Endothelial cell of umbilical vein (primary cell): ENCODE data around the gene PTPRT. TPM values are rescaled to one million over a fixed set of nuclear protein-coding genes. Genes with fewer than 3 reads are reported as not detected.

Experiments
- BruUV-seq: library from RNA; stranded (reverse); fragments of 400-500 nt; replicated peaks from 2 replicates; lab custom pipeline; 2021; lab: Mats Ljungman, UMichigan
- CTCF ChIA-PET: fragments of 300-600, 350-600 bp; sonication (Branson Sonifier 250); formaldehyde crosslinking; loops from one replicate; lab custom pipeline; 2021; ENCODE audit warnings: antibody characterized with exemption, inconsistent platforms; lab: Charles Lee
- POLR2A ChIA-PET: fragments of 300-600, 350-600 bp; sonication (Branson Sonifier 250); formaldehyde crosslinking; loops from one replicate; lab custom pipeline; 2021; ENCODE audit warnings: antibody characterized with exemption, inconsistent platforms; lab: Charles Lee
- DNase-seq: peaks from one replicate; pipeline ENCODE4 v3.0.0-alpha.2; 2011; ENCODE audit warnings: low read depth, low spot score
- FAIRE-seq: peaks from 2 replicates; lab custom pipeline; 2011; peaks lifted over from hg19 to GRCh38; lab: Jason Lieb, UNC
- H2AFZ ChIP-seq: 2 replicates; pipeline ENCODE4 v1.6.0; 2012; ENCODE audit warnings: low read depth, low read length, control low read depth, inconsistent platforms
- H3K27ac ChIP-seq: 2 replicates; pipeline ENCODE4 v1.5.1; 2011; ENCODE audit warnings: low read depth, mild to moderate bottlenecking, control low read depth, low read length, moderate library complexity; ENCODE audit not compliant: insufficient read depth
- H3K27me3 ChIP-seq, 2 experiments: 2 replicates each; pipeline versions ENCODE4 v1.6.0 to v1.6.1; 2011; ENCODE audit warnings: low read length in 2 of 2, mixed read lengths in 1 of 2; ENCODE audit not compliant: control insufficient read depth in 2 of 2, insufficient read depth in 2 of 2
- H3K36me3 ChIP-seq, 2 experiments: 2 replicates in 1 of 2; 3 replicates in 1 of 2; pipeline ENCODE4 v1.5.1; 2011; ENCODE audit warnings: low read length in 2 of 2, mild to moderate bottlenecking in 1 of 2, moderate library complexity in 1 of 2; ENCODE audit not compliant: control insufficient read depth in 2 of 2, insufficient read depth in 2 of 2; ENCODE audit errors: extremely low read depth in 1 of 2
- H3K4me1 ChIP-seq: 3 replicates; pipeline ENCODE4 v1.5.1; 2011; ENCODE audit warnings: mild to moderate bottlenecking, low read length; ENCODE audit not compliant: control insufficient read depth, insufficient read depth; ENCODE audit errors: extremely low read depth
- H3K4me2 ChIP-seq: 2 replicates; pipeline ENCODE4 v1.6.1; 2011; ENCODE audit warnings: low read length, control low read depth, mixed read lengths; ENCODE audit not compliant: insufficient read depth
- H3K4me3 ChIP-seq, 3 experiments: fragments of 200-600 bp in 1 of 3; sonication (generic), shearing (Covaris generic) in 1 of 3; replicated peaks in 1 of 3; 2 replicates each; pipeline ENCODE4 v1.5.1; 2011 to 2016; ENCODE audit warnings: control low read depth in 3 of 3, low read length in 3 of 3, mild to moderate bottlenecking in 2 of 3, inconsistent platforms in 1 of 3, low read depth in 1 of 3, moderate library complexity in 1 of 3; ENCODE audit not compliant: insufficient read depth in 1 of 3
- H3K79me2 ChIP-seq: 2 replicates; pipeline ENCODE4 v1.6.0; 2012; ENCODE audit warnings: low read length, inconsistent platforms; ENCODE audit not compliant: control insufficient read depth, insufficient read depth
- H3K9ac ChIP-seq: replicated peaks from 2 replicates; pipeline ENCODE3; 2011; ENCODE audit warnings: low read length, control low read depth; ENCODE audit not compliant: insufficient read depth; ENCODE audit errors: extremely low read depth
- H3K9me1 ChIP-seq: replicated peaks from 3 replicates; pipeline ENCODE4 v1.6.0; 2011; ENCODE audit warnings: mild to moderate bottlenecking, low read length; ENCODE audit not compliant: control insufficient read depth, insufficient read depth; ENCODE audit errors: extremely low read depth
- H3K9me3 ChIP-seq: replicated peaks from 2 replicates; pipeline ENCODE4 v1.5.1; 2012; ENCODE audit warnings: low read length, inconsistent platforms; ENCODE audit not compliant: control insufficient read depth, insufficient read depth
- H4K20me1 ChIP-seq: replicated peaks from 2 replicates; pipeline ENCODE3; 2011; ENCODE audit warnings: mild to moderate bottlenecking, low read length; ENCODE audit not compliant: control insufficient read depth, insufficient read depth; ENCODE audit errors: extremely low read depth
- CTCF ChIP-seq, 2 donors: IDR thresholded peaks; 1 replicate in 1 of 2; 2 replicates in 1 of 2; pipeline ENCODE4 v1.5.1; 2011; ENCODE audit warnings: low read length in 2 of 2, mild to moderate bottlenecking in 2 of 2, moderate library complexity in 2 of 2, control low read depth in 1 of 2, inconsistent platforms in 1 of 2, low read depth in 1 of 2; ENCODE audit not compliant: insufficient read depth in 1 of 2; ENCODE audit errors: extremely low read depth in 1 of 2
- EZH2 ChIP-seq: IDR thresholded peaks from 2 replicates; pipeline ENCODE4 v1.6.1; 2012; ENCODE audit warnings: borderline replicate concordance, low read depth, mild to moderate bottlenecking, moderate library complexity, low read length, inconsistent platforms; ENCODE audit not compliant: severe bottlenecking
- FOS ChIP-seq: IDR thresholded peaks from 2 replicates; pipeline ENCODE4 v1.6.1; 2011; ENCODE audit warnings: mild to moderate bottlenecking, low read length, moderate library complexity, borderline replicate concordance; ENCODE audit not compliant: insufficient read depth
- GATA2 ChIP-seq: IDR thresholded peaks from 2 replicates; pipeline ENCODE4 v1.7.0; 2011; ENCODE audit warnings: low read depth, mild to moderate bottlenecking, moderate library complexity, mixed read lengths, low read length; ENCODE audit not compliant: insufficient read length, insufficient read depth
- JUN ChIP-seq: IDR thresholded peaks from 2 replicates; pipeline ENCODE4 v1.6.1; 2011; ENCODE audit warnings: borderline replicate concordance, low read depth; ENCODE audit not compliant: insufficient read length, insufficient read depth
- MAX ChIP-seq: IDR thresholded peaks from 2 replicates; pipeline ENCODE4 v1.6.1; 2011; ENCODE audit not compliant: insufficient read depth, insufficient read length
- MYC ChIP-seq: IDR thresholded peaks from one replicate; pipeline ENCODE4 v1.6.1; 2011; ENCODE audit warnings: mild to moderate bottlenecking, low read depth, low read length
- POLR2A ChIP-seq: IDR thresholded peaks from 2 replicates; pipeline ENCODE4 v1.6.1; 2012; ENCODE audit warnings: low read depth, mild to moderate bottlenecking, control low read depth, low read length
- POLR2AphosphoS5 ChIP-seq: IDR thresholded peaks from 2 replicates; pipeline ENCODE4 v1.6.1; 2012; ENCODE audit warnings: low read depth, mild to moderate bottlenecking, control low read depth, low read length, moderate library complexity; ENCODE audit not compliant: insufficient read depth
- dilution Hi-C: fragments of 300-500 bp; cut with MboI; formaldehyde crosslinking; loops from one replicate; pipeline ENCODE4 v1.15.0; 2019; ENCODE audit warnings: low sequenced_read_pairs; ENCODE audit not compliant: extremely low pct_ligation_motif_present
- intact Hi-C: fragments of 100-400 bp; cut with micrococcal nuclease; formaldehyde crosslinking; loops from one replicate; pipeline ENCODE4 v1.10.0; 2022
- polyA plus RNA-seq, 4 experiments: library from polyadenylated mRNA; depleted of rRNA in 3 of 4; stranded (reverse) in 3 of 4; unstranded in 1 of 4; fragments of >200 nt; gene quantifications; 2 replicates each; pipeline versions ENCODE4 v1.2.1 to v1.2.3, GENCODE V29; 2011 to 2012; ENCODE audit warnings: missing spikeins in 1 of 4
- total RNA-seq: library from RNA; stranded (reverse); gene quantifications from 2 replicates; pipeline ENCODE4 v1.2.3, GENCODE V29; 2021

The PTPRT gene
- total and polyA plus RNA-seq, 2 donors (not counting 3 experiments of a cell fraction or from before 2014, with no cell fraction given) = not detected

DNA sequence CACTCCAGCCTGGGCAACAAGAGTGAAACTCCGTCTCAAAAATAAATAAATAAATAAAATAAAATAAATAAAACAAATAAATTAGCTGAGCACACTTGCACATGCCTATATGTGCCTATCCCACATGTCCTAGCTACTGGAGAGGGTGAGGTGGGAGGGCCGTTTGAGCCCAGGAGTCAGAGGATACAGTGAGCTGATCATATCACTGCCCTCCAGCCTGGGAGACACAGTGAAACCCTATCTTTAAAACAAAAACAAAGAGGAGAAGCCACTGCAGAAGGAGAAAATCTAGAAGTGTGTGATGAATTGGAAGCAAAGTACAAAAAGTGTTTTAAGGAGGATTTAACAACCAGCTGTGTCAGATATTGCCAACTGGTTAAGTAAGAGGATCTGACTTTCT, 728.4 kb downstream of the PTPRT start:
- no peak overlapping the region for H3K9ac ChIP-seq
- H3K9me1 ChIP-seq = no peaks in the 10 kb centered on the region
- H3K4me1 ChIP-seq = no peaks in the 10 kb centered on the region
- no peak for TF ChIP-seq EZH2
- no peak for TF ChIP-seq MYC
- TF ChIP-seq GATA2 = no peak
- TF ChIP-seq FOS = no peak
- TF ChIP-seq JUN = no peak
- TF ChIP-seq MAX = no peak
- TF ChIP-seq POLR2AphosphoS5 = no peak
- TF ChIP-seq POLR2A = no peak
- TF ChIP-seq CTCF (IDR thresholded peaks at IDR 0.05; ENCODE audit: extremely low read depth in 1 of 2, insufficient read depth in 1 of 2, low read depth in 1 of 2, low read length in 2 of 2) = no peak
- H3K79me2 ChIP-seq = no peaks in the 10 kb centered on the region
- intact Hi-C loops = no loop called here
- no peaks in the 10 kb centered on the region for H3K27me3 ChIP-seq
- no TSS peak for BruUV-seq
- H3K27ac ChIP-seq = no peak overlapping the region
- dilution Hi-C loops = no loop called here
- no peak for FAIRE-seq
- H3K4me3 ChIP-seq = no peak overlapping the region
- ChIA-PET CTCF (no interaction called here), POLR2A (no interaction called here)
- no peaks in the 10 kb centered on the region for H3K36me3 ChIP-seq
- H3K9me3 ChIP-seq = peaks cover 4% of the 10 kb centered on the region
- DNase-seq = no peak
- no peak overlapping the region for H3K4me2 ChIP-seq
- no peak overlapping the region for H2AFZ ChIP-seq
- H4K20me1 ChIP-seq = no peaks in the 10 kb centered on the region
